Measurements from ENCODE around the gene LRRK2.
"Not testable (repeated sequence)": the region's sequence is repeated elsewhere in the genome, so short reads cannot be mapped to it uniquely, and the experiment has no call there.

LRRK2 gene

DNA sequence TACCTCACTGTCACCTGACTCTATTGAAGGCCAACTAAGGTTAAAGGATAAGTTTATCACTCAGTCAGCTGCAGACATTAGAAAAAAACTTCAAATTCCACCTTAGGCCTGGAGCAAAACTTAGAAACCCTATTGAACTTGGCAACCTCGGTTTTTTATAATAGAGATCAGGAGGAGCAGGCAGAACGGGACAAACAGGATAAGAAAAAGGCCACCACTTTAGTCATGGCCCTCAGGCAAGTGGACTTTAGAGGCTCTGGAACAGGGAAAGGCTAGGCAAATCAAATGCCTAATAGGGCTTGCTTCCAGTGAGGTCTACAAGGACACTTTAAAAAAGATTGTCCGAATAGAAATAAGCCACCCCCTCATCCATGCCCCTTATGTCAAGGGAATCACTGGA is 162.5 kb downstream of the LRRK2 start:
- FAIRE-seq: not testable (repeated sequence)

GRCh38 chr12:40390980-40391379 is 166.2 kb downstream of the LRRK2 start:
- no peak for DNase-seq (ENCODE audit: insufficient read length, low spot score)
- no peak for FAIRE-seq

More for the DNA sequence above, 162.5 kb downstream of the LRRK2 start:
- not testable (repeated sequence) for DNase-seq (ENCODE audit: insufficient read length, low spot score)

- FAIRE-seq (no peak), DNase-seq (ENCODE audit: insufficient read length, low spot score) (no peak)
Observed at GRCh38 chr12:40393026-40393425, 168.2 kb downstream of the LRRK2 start.

- DNase-seq (ENCODE audit: insufficient read length, low spot score) (no peak), FAIRE-seq (no peak)
Observed at GRCh38 chr12:40399656-40400055, 174.9 kb downstream of the LRRK2 start.

DNA sequence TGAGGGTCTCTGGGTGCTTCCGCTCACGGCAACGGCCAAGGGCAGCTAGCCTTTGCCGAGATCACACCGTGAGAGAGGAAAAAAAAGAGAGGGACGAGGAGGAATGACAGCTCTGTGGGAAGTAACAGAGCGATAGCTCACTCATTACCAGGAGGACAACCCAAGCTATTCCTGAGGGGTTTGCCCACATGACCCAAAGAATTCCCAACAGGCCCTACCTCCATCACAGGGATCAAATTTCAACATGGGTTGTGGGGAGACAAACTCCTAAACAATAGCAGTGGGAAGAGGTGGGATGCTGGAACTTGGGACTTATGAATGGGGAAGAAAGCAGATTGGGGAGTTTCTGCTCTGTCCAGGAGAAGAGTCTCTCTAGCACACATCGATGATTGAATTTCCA is 180.6 kb downstream of the LRRK2 start:
- no peak for FAIRE-seq
- DNase-seq (ENCODE audit: insufficient read length, low spot score): no peak

Measured in GM19239 (cell line).